GM18867 (cell line): ENCODE data around the gene TRAF6.
A peak's percentile ranks its signal among the peaks of the same experiment; 100 is the strongest.
"Not testable (repeated sequence)": the region's sequence is repeated elsewhere in the genome, so short reads cannot be mapped to it uniquely, and the experiment has no call there.

Experiments
- ATAC-seq: cut with Tn5 transposase; IDR thresholded peaks from one replicate; pipeline ENCODE4 v1.9.1; 2021; ENCODE audit warnings: mild to moderate bottlenecking, moderate library complexity; ENCODE audit not compliant: unreplicated experiment

The TRAF6 gene, protein sequence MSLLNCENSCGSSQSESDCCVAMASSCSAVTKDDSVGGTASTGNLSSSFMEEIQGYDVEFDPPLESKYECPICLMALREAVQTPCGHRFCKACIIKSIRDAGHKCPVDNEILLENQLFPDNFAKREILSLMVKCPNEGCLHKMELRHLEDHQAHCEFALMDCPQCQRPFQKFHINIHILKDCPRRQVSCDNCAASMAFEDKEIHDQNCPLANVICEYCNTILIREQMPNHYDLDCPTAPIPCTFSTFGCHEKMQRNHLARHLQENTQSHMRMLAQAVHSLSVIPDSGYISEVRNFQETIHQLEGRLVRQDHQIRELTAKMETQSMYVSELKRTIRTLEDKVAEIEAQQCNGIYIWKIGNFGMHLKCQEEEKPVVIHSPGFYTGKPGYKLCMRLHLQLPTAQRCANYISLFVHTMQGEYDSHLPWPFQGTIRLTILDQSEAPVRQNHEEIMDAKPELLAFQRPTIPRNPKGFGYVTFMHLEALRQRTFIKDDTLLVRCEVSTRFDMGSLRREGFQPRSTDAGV

DNA sequence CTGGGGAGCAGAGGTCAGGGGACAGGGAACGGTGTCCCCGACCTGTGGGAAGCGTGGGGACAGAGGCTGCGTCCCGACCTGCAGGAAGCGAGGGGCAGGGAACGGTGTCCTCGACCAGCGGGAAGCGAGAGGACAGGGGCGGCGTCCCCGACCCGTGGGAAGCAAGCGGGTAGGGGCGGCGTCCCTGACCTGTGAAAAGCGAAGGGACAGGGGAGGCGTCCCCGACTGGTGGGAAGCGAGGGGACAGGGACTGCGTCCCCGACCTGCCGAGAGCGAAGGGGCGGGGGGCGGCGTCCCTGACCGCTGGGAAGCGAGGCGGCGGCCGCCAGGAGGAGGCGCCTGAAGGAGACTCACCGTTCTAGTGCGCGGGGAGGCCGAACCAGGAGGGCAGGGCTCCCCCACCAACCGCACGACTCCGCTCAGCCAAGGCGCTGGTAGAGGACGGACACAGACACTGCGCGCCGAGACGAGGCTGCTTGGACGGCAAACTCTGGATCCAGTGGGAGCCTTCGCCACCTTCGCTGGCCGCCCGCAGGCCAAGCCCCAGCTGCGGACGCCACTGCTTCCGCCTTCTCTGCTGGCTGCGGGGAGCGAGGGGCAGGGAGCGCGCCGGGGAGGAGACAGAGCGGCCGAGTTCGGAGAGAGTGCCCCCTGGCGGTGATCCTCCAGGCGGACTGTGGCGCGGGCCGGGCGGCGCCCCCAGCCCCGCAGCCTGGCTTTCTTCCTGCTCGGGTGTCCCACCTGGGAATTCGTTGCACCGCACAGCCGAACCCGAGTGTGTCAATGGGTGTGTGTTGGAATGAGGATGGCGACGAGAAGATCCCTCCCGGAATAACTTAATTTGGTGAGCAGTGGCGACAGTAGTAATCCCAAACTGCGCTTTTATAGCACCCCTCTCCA lies at the start of gene TRAF6:
Gene TRAF6, minus strand, starts transcription at position 579 of the 900 bp plus-strand sequence. CDS start 8,757 bp downstream, outside the sequence.
- ATAC-seq: peak; percentile 97

DNA sequence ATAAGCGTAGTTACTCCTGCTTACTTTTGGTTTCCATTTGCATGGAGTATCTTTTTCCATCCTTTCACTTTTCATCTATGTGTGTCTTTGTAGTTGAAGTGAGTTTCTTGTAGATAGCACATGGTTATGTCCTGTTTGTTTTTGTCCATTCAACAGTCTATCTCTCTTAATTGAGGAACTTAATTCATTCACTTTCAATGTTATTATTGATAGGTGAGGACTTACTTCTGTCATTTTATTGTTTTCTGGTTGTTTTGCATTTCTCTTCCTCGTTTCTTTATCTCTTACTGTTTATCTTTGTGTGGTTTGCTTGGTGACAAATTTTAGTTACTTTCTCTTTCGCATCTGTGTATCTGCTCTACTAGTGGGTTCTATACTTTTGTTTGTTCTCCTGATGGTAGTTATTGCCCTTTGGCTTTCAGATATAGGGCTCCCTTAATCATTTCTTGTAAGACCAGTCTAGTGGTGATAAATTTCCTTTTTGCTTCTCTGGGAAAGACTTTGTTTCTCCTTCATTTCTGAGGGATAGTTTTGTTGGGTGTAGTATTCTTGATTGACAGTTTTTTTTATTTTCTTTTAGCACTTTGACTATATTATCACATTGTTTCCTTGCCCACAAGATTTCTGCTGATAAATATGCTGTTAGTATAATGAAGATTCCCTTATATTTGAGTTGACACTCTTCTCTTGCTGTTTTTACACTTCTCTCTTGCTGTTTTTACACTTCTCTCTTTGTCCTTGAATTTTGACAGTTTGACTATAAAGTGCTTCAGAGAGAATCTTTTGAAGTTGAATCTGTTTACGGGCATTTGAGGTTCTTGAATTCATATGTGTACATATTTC lies 48.7 kb upstream of the TRAF6 start:
- ATAC-seq: peak; percentile 99

DNA sequence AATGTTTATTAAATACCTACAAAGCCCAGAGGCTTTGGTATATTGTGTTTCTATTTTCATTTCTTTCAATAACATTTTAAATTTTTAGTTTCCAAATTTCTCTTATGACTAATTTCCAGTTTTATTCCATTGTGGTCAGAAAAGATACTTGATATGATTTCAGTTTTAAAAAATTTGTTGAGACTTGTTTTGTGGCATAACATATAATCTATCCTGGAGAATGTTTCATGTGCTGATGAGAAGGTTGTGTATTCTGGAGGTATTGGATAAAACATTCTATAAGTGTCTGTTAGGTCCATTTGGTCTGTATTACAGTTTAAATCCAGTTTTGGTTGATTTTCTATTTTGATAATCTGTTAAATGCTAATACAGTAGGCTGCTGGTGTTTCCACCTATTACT lies 47.9 kb upstream of the TRAF6 start:
- ATAC-seq: no peak

DNA sequence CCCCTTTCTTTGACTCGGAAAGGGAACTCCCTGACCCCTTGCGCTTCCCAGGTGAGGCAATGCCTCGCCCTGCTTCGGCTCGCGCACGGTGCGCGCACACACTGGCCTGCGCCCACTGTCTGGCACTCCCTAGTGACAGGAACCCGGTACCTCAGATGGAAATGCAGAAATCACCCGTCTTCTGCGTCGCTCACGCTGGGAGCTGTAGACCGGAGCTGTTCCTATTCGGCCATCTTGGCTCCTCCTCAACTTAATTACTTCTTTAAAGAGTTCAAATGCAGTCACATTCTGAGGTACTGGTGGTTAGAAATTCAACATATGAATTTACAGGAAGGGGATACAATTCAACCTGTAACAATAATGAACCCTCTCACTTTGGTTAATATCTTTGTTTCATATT lies 47.3 kb upstream of the TRAF6 start:
- not testable (repeated sequence) for ATAC-seq

DNA sequence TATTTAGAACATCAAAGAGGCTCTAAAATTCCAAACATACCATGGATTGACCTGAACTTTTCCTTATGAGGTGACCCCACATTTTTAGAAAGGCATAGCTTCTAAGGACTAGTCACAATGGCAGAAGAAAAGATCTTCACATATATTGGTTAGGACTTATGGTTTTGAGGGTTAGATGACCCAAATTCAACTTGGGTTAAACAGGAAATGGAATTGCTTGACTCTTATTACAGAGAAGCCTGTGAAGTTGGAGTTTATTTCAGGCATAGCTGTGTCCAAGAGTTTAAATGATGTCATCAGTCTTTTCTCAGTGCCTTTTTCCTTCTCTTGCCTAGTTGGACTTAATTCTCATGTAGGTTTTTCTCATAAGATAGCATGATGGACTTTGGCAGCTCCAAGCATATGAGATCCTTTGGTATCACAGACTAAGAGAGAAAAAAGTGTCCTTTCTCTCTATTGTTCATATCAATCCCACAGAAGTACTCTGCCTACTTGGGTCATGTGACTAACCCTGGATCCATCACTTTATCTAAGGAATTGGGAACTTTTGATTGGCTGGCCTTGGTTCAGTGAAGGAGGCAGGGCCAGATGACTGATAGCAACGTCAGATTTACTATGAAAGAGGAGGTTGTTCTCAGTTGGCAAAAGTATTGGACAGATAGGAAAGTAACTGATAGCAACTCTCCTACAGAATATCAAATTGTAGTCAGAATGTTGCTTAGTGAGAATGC lies 40.5 kb upstream of the TRAF6 start:
- ATAC-seq: no peak

DNA sequence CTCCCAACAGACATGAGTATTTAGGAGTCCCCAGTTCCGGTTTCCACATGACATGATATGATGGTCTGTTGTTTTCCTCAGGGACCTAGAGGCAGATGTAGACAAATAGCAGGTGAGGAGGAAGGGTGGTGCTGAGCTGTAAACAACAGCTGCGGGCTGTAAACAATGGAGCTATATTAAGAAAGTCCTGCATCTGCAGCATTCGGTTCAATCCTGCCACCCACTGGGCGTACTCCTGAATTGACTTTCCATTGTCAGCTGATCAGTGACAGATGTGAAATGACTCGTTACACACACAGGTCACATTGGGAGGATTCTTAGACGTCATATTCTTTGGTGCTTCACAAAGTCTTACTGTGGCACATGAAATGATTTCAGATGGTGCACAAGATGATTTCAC lies 30.9 kb upstream of the TRAF6 start:
- peak; percentile 100 for ATAC-seq

DNA sequence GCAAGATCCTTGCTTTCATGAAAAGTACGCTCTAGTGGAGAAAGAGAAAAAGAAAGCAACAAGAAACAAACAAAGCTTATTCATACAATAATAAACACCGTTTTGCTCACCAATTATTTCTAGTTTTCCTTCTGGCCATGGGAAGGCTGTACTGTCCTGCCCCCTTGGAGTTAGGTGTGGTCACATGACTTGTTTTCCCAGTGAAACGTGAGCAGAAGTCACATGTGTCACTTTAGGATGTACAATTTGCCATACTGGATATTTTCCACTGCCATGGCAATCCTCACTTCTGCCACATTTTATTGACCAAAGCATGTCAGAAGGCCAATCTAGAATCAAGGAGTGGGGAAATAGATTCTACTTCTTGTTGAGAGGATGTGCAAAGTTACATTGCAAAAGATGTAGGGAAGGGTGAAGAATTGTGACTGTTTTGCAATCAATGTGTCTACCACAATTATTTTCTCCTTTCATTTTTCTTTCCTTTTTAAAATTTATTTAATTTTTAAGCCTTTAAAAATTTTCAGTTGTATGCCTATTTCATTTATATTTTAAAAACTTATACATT lies 24.3 kb upstream of the TRAF6 start:
- ATAC-seq: no peak

DNA sequence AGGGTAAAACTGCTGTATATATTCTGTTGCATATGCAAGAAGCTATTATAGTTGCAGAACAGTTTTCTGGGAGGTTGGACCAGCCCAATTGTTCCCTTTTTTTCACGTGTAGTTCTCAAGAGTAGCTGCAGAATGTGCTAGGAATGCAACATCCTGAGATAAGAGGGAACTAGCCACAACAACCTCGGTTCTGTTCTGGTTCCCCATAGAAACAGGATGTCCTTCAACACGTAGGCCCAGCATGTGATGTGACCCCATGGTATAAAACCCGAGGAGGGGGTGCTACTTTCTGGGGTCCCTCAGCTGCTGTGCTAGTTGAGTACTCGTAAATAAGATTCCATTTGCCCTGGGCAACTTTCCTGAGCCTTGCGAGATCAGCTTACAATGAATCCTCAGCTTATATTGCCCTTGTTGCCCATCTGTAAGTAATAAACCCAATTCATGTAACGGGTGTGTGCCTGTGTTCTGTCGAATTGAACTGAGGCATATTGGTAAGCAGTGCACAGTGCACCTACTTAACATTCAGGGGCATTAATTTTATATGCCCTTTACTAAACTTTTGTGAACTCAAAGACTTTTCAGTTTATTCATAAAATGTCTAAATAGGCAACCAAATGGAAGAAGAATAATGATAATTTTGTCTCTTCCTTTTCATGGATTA lies 23.0 kb upstream of the TRAF6 start:
- no peak for ATAC-seq

DNA sequence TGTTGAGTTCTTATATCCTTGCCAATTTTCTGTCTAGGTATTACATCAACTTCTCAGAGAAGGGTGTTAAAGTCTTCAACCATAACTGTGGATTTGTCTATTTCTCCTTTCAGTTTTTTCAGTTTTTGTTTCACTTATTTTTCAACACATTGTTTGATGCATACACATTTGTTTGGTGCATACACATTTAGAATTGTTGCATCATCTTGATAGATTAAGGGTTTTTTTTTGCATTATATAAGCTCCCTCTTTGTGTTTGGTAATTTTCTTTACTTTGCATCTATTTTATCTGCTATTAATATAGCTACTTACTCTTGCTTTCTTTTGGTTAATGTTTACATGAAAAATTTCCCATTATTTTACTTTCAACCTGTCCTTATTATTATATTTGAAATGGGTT lies 20.8 kb upstream of the TRAF6 start:
- no peak for ATAC-seq

DNA sequence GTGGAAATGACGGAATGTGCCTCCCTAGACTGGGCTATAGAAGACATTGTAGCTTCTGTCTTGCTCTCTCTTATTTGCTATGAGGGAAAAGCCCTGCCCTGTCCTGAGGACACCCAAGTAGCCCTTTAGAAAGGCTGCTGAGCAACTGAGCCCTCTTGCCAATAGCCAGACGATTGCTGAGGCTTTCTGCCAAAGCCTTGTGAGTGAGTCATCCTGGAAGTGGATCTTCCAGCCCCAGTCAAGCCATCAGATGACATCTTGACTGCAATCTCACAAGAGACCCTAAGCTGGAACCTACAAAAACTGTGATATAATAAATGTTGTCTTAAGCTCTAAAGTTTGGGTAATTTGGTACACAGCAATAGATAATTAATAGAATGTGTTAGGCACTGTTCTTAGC lies 3.9 kb upstream of the TRAF6 start:
- ATAC-seq: no peak

DNA sequence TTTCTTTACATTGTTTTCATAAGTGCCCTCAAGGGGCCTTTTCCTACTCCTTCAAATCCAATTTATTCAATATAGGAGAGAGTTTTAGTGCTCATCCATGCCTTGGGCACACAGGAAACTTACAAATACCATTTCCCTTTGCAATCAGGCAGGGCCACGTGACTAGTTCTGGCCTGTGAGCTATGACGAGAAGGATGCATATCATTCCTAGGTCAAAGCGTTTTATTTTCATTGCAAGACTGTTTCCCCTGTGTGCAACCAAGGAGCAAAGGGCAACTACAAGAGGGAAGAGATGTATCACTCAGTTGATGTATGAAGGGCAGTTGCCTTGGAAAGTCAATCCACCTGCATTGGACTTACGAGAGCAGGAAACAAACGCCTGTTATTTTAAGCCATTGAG lies 1.9 kb upstream of the TRAF6 start:
- ATAC-seq: no peak

DNA sequence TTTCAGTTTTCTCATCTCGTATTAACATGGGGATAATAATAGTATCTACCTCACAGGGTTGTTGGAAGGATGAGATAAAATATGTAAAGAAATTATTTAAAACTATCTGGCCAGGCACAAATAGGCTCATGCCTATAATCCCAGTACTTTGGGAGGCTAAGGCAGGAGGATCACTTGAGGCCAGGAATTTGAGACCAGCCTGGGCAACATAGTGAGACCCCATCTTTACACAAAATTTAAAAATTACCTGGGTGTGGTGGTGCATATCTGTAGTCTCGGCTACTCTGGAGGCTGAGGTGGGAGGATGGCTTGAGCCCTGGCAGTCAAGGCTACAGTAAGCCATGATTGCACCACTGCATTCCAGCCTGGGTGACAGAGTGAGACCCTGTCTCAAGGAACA lies 990 bp upstream of the TRAF6 start:
- not testable (repeated sequence) for ATAC-seq

DNA sequence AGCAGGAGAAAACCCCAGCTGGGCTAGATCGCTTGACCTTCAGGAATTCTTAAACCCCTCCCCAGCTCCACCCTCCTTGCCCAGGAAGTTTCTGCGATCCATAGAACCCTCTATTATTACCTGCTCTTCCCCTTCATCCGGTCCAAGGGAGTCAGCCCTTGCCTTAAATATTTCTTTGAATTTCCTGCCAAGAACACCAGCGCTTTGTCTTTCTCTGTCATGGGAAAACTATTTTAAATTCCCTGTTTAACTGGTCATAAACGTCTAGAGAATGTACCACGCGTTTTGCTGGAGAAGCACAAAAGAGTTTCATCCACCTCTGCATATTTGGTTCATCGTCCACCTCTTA lies 496 bp upstream of the TRAF6 start:
- ATAC-seq: no peak

DNA sequence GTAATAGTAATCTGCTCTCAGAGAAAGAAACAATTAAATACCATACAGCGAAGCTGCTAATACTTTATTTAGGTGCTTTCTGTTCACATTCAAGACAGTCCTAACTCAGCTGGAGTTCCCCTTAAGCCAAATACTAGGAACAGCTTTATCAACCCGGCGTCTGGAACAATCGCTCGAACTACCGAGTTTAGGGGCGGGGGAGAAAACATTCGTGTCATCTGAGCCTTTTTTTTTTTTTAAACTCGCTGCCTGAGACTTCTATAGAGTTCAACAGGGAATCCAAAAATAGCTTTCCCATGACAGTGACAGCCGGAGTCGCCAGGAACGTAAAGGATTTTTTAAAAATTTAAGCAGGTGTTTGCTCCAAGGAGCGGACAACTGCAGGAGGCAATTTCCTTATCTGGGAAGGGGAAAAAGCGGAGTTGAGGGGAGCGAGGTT lies 852 bp downstream of the TRAF6 start:
- ATAC-seq: no peak

DNA sequence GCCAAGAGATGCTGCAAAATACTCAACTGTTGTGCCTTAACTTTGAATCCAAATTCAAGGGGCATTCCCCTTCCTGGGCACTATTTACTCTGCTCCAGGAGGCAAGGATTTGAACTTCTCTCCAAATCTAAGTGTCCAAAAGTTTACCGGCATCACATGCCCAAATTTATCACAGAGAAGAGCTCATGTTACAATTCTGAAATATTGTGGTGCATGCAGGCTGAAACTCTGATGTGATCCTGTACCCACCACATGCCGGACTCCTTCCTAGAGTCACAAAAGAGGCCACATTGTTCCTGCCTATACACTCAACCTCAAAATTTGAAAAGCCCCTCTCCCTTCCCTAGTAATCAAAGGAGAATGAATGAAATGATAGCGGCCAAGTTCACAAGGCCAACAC lies 1.3 kb downstream of the TRAF6 start:
- ATAC-seq: no peak

DNA sequence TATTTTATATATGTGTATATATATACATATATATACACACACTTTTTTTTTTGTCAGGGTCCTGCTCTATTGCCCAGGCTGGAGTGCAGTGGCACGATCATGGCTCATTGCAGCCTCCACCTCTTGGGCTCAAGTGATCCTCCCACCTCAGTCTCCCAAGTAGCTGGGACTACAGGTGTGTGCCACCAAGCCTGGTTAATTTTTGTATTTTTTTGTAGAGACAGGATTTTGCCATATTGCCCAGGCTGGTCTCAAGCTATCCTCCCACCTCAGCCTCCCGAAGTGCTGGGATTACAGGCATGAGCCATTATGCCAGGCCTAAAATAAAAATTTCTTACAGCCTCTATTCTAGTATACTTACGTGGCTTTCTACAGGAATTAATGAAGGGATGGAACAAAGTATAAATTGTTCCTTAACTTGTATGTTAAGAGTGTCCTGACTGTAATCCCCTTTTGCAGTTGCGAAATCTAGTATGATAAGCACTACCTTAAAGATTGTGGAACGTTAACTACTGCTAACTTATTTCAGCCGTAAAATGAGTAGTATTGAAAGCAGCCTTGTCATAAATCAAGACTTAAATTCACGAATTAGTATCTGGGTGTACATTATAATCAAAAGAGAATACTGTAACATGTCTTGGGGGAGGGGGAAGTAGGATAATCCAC lies 2.1 kb downstream of the TRAF6 start:
- ATAC-seq: no peak

DNA sequence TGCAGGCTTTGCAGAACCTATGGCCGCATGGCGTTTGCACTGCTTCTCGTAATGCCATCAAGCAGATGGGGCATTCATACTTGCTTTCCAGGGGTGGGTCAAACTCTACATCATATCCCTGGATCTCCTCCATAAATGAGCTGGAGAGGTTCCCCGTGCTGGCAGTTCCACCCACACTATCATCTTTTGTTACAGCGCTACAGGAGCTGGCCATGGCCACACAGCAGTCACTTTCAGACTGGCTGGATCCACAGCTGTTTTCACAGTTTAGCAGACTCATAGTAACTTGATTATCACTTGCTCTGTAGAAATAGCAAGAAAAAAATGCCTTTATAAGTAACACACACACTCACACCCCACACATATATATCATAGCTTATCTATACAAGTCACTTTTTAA lies 8.8 kb downstream of the TRAF6 start:
- no peak for ATAC-seq

DNA sequence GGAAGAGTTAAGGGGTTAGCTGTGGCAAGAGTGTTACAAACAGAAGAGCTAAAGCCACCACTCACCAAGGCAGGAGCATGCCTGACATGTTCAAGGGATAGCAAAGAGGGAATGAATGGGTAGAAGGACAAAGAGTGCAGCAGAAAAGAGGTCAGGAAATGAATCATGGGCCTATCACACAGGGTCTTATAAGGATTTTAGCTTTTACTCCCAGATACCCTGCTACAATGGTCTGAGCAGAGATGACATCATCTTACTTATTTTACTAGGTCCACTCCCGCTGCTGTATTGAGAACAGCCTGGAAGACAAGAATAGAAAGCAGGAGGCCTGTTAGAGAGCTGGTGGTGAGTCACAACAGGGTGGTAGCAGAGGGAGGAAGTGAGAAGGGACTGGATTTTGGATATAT lies 9.8 kb downstream of the TRAF6 start:
- ATAC-seq: peak; percentile 93

DNA sequence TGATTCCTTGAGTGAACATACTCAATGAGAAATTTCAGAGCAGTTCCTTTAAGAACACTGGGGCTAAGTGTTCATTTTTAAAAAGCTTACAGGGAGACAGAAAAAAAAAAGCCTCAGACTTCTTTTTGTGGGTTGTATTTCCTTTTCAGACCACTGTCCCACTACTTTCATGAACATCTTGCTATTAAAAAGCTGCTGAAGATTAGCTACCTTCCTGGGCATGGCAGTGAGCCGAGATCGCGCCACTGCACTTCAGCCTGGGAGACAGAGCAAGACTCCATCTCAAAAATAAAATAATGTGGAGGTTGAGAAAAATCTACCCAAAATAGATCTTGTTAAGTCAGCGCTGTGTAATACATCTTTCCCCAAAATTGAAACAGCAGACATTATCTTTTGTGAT lies 10.8 kb downstream of the TRAF6 start:
- no peak for ATAC-seq
